Gastroesophageal sphincter (tissue), 3 donors: Measurements from ENCODE around the gene RHOH.

Source experiments
- EP300 ChIP-seq: sonication (generic); formaldehyde crosslinking; IDR thresholded peaks from one replicate; pipeline ENCODE4 v1.6.1; 2017; ENCODE audit warnings: antibody characterized with exemption, mild to moderate bottlenecking
- POLR2A ChIP-seq, 2 donors: fragments of 450-650 bp; IDR thresholded peaks; one replicate each; pipeline ENCODE4 v1.6.1; 2017; ENCODE audit warnings: antibody characterized with exemption in 2 of 2, mild to moderate bottlenecking in 2 of 2, moderate library complexity in 1 of 2
- POLR2AphosphoS5 ChIP-seq: sonication (generic); formaldehyde crosslinking; IDR thresholded peaks from one replicate; pipeline ENCODE4 v1.6.1; 2017; ENCODE audit warnings: antibody characterized with exemption
- TF ChIP-seq, protein P1 (sequence below), 4 experiments: fragments of 200-600 bp in 2 of 4; fragments of 450-650 bp in 2 of 4; sonication (generic) in 1 of 4; IDR thresholded peaks; one replicate each; pipeline ENCODE4 v1.5.1; 2017 to 2019; ENCODE audit warnings: antibody characterized with exemption in 4 of 4, mild to moderate bottlenecking in 2 of 4, moderate library complexity in 2 of 4

DNA sequence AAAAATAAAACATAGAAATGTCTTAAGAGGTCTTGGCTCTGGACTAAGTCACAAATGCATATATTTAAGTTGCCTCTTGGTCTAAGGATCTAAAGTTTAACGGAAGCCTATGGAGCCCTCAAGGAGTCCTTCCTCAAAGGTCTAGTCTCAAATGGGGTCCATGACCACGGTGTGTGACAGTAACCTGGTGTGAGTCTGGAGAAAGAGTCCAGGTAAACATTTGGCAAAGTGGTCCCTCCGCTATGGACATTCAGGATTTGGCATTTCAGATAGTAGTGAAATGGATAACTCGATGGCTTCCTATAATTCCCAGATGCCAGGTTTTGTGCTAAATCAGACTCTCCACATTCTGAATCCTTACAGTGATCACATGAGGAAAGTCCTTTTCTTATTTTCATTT, 44.2 kb downstream of the RHOH start:
- TF ChIP-seq, protein P1, sequence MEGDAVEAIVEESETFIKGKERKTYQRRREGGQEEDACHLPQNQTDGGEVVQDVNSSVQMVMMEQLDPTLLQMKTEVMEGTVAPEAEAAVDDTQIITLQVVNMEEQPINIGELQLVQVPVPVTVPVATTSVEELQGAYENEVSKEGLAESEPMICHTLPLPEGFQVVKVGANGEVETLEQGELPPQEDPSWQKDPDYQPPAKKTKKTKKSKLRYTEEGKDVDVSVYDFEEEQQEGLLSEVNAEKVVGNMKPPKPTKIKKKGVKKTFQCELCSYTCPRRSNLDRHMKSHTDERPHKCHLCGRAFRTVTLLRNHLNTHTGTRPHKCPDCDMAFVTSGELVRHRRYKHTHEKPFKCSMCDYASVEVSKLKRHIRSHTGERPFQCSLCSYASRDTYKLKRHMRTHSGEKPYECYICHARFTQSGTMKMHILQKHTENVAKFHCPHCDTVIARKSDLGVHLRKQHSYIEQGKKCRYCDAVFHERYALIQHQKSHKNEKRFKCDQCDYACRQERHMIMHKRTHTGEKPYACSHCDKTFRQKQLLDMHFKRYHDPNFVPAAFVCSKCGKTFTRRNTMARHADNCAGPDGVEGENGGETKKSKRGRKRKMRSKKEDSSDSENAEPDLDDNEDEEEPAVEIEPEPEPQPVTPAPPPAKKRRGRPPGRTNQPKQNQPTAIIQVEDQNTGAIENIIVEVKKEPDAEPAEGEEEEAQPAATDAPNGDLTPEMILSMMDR (IDR thresholded peaks at IDR 0.05) = no peak
- TF ChIP-seq EP300 (no peak), POLR2A (IDR thresholded peaks at IDR 0.05) (no peak), POLR2AphosphoS5 (no peak)
